Activated CD4-positive, alpha-beta T cell treated with anti-CD3 and anti-CD28 coated beads for 48 hours (primary cell): Measurements from ENCODE around the gene DPT.
"Not testable (repeated sequence)": the region's sequence is repeated elsewhere in the genome, so short reads cannot be mapped to it uniquely, and the experiment has no call there.

ENCODE experiments used
- DNase-seq: peaks from one replicate; pipeline ENCODE4 v3.0.0-alpha.2; 2020

The DPT gene

GRCh38 chr1:168728473-168729404 lies at the start of gene DPT:
TSS of gene DPT (minus strand) at chr1:168729206. CDS start at chr1:168729174, 32 bp downstream.
- DNase-seq = no peak

- no peak for DNase-seq
Measured at GRCh38 chr1:168775366-168775765, 46.4 kb upstream of the DPT start.

GRCh38 chr1:168774241-168774640 lies 45.2 kb upstream of the DPT start:
- DNase-seq = no peak

GRCh38 chr1:168772428-168773060 lies 43.5 kb upstream of the DPT start:
- no peak for DNase-seq

GRCh38 chr1:168771104-168771630 lies 42.2 kb upstream of the DPT start:
- no peak for DNase-seq

GRCh38 chr1:168769893-168770292 lies 40.9 kb upstream of the DPT start:
- not testable (repeated sequence) for DNase-seq

- DNase-seq = no peak
Measured at GRCh38 chr1:168767894-168768584, 39.0 kb upstream of the DPT start.

GRCh38 chr1:168766568-168766967 lies 37.6 kb upstream of the DPT start:
- DNase-seq = no peak

- DNase-seq = peak; percentile 41
Measured at GRCh38 chr1:168763031-168763430, 34.0 kb upstream of the DPT start.

- DNase-seq = no peak
Measured at GRCh38 chr1:168762473-168762872, 33.5 kb upstream of the DPT start.

- no peak for DNase-seq
Measured at GRCh38 chr1:168760781-168761180, 31.8 kb upstream of the DPT start.

GRCh38 chr1:168760241-168760640 lies 31.2 kb upstream of the DPT start:
- no peak for DNase-seq

- no peak for DNase-seq
Measured at GRCh38 chr1:168759077-168759476, 30.1 kb upstream of the DPT start.

- DNase-seq = no peak
Measured at GRCh38 chr1:168758503-168758902, 29.5 kb upstream of the DPT start.

- no peak for DNase-seq
Measured at GRCh38 chr1:168755800-168756418, 26.9 kb upstream of the DPT start.

GRCh38 chr1:168752171-168752832 lies 23.3 kb upstream of the DPT start:
- no peak for DNase-seq

GRCh38 chr1:168751195-168751650 lies 22.2 kb upstream of the DPT start:
- no peak for DNase-seq

- no peak for DNase-seq
Measured at GRCh38 chr1:168742994-168743650, 14.1 kb upstream of the DPT start.

GRCh38 chr1:168742386-168742785 lies 13.4 kb upstream of the DPT start:
- no peak for DNase-seq

GRCh38 chr1:168739908-168740307 lies 10.9 kb upstream of the DPT start:
- no peak for DNase-seq

GRCh38 chr1:168736520-168736919 lies 7.5 kb upstream of the DPT start:
- DNase-seq = no peak

GRCh38 chr1:168735974-168736373 lies 7.0 kb upstream of the DPT start:
- DNase-seq = no peak
